GM23338 (cell line): Measurements from ENCODE around the gene ANKRD17.

Experiments used
- CREB1 ChIP-seq: fragments of 250-450 bp; sonication (Bioruptor Pico); IDR thresholded peaks from 2 replicates; pipeline ENCODE4 v1.5.0; 2020; ENCODE audit warnings: low read depth, mild to moderate bottlenecking, moderate library complexity
- EZH2 ChIP-seq: fragments of 200-600 bp; sonication (generic); IDR thresholded peaks from one replicate; pipeline ENCODE4 v1.8.0; 2017; ENCODE audit warnings: antibody characterized with exemption, mild to moderate bottlenecking, low read depth; ENCODE audit not compliant: unreplicated experiment
- EZH2phosphoT487 ChIP-seq: fragments of 200-600 bp; sonication (generic); IDR thresholded peaks from one replicate; pipeline ENCODE4 v1.8.1; 2018; ENCODE audit warnings: antibody characterized with exemption; ENCODE audit not compliant: unreplicated experiment
- REST ChIP-seq: IDR thresholded peaks from one replicate; pipeline ENCODE4 v1.6.1; 2018; ENCODE audit warnings: antibody characterized with exemption; ENCODE audit not compliant: unreplicated experiment
- TF ChIP-seq, protein P1 (sequence below), 2 experiments: fragments of 200-600 bp in 1 of 2; sonication (generic) in 1 of 2; conservative IDR thresholded peaks; 2 replicates each; pipeline versions ENCODE4 v1.5.1 to v1.6.1; 2016 to 2017; ENCODE audit warnings: antibody characterized with exemption in 2 of 2, low read depth in 2 of 2, mild to moderate bottlenecking in 2 of 2, moderate library complexity in 1 of 2

GRCh38 chr4:73087871-73088270 is 170.7 kb downstream of the ANKRD17 start:
- TF ChIP-seq, protein P1, sequence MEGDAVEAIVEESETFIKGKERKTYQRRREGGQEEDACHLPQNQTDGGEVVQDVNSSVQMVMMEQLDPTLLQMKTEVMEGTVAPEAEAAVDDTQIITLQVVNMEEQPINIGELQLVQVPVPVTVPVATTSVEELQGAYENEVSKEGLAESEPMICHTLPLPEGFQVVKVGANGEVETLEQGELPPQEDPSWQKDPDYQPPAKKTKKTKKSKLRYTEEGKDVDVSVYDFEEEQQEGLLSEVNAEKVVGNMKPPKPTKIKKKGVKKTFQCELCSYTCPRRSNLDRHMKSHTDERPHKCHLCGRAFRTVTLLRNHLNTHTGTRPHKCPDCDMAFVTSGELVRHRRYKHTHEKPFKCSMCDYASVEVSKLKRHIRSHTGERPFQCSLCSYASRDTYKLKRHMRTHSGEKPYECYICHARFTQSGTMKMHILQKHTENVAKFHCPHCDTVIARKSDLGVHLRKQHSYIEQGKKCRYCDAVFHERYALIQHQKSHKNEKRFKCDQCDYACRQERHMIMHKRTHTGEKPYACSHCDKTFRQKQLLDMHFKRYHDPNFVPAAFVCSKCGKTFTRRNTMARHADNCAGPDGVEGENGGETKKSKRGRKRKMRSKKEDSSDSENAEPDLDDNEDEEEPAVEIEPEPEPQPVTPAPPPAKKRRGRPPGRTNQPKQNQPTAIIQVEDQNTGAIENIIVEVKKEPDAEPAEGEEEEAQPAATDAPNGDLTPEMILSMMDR (conservative IDR thresholded peaks at IDR 0.05; ENCODE audit: low read depth in 2 of 2) = no peak
- TF ChIP-seq CREB1 (CRISPR knock-in tag) = no peak
- TF ChIP-seq EZH2phosphoT487 = no peak
- no peak for TF ChIP-seq EZH2
- no peak for TF ChIP-seq REST
